ENCODE measurements around the gene CRB2. TPM values are rescaled to one million over a fixed set of nuclear protein-coding genes. Genes with fewer than 3 reads are reported as not detected.

The CRB2 gene
- total and polyA plus RNA-seq, 2 of the 13 experiments (the other 11 are each of a cell fraction or from before 2014, with no cell fraction given): 0.01 to 0.29 TPM

DNA sequence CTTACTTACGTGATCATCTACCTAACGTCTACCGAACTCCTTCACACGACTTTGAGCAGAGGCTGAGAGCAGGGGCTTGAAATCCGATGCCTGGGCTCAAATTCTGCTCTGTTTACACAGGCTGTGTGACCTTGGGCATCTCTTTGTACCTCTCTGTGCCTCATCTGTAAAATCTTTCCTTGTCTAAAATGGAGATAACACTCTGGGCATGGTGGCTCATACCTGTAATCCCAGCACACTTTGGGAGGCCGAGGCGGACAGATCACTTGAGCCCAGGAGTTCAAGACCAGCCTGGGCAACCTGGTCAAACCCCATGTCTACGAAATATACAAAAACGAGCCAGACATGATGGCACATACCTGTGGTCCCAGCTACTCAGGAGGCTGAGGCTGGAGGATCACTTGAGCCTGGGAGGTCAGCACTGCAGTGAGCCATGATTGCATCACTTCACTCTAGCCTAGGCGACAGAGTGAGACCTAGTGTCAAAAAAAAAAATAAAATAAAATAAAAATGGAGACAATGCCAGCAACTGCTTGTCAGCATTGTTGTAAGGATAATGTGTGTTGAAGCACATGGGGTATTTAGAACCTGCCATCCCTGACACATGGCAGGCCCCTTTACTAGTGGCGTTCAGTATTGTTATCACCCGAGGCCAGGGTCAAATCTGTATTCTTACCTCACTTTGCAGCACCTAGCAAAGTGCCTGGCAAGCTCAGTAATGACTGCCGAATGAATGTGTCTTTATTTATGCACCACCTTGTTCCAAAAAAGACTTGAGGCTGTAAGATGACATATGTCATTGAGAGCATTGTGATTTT lies 32.6 kb upstream of the CRB2 start (continued):
- TF ChIP-seq SP4 (CRISPR knock-in tag; IDR thresholded peaks at IDR 0.05) (no peak), ZNF256 (CRISPR knock-in tag; conservative IDR thresholded peaks at IDR 0.05) (no peak), XRCC5 (optimal IDR thresholded peaks at IDR 0.05; ENCODE audit: low read length) (no peak), MAFF (IDR thresholded peaks at IDR 0.05; ENCODE audit: low read depth, low read length) (no peak), RARG (CRISPR knock-in tag; IDR thresholded peaks at IDR 0.05; ENCODE audit: low read depth) (no peak), NFIC (IDR thresholded peaks at IDR 0.05; ENCODE audit: low read length) (no peak), ZNF772 (CRISPR knock-in tag; IDR thresholded peaks at IDR 0.05) (no peak), FOXA1 (IDR thresholded peaks at IDR 0.05) (no peak), FOXA1 (CRISPR knock-in tag; IDR thresholded peaks at IDR 0.05) (peak; percentile 72; the same call in 1 of the 2 replicates), ZSCAN25 (CRISPR knock-in tag; IDR thresholded peaks at IDR 0.05) (no peak), GTF2F1 (IDR thresholded peaks at IDR 0.05; ENCODE audit: low read length) (no peak), ZNF282 (IDR thresholded peaks at IDR 0.05; ENCODE audit: partially characterized antibody) (no peak), MYNN (CRISPR knock-in tag; IDR thresholded peaks at IDR 0.05; ENCODE audit: low read depth) (no peak), SOX13 (IDR thresholded peaks at IDR 0.05) (no peak), SOX13 (CRISPR knock-in tag; conservative IDR thresholded peaks at IDR 0.05 in 1 of 2, IDR thresholded peaks at IDR 0.05 in 1 of 2) (0 out of 4 replicates have a peak, but pooled peaks of 1 of the 2 experiments have one; percentile 17), ZNF44 (CRISPR knock-in tag; IDR thresholded peaks at IDR 0.05) (no peak), FOSL1 (CRISPR knock-in tag; IDR thresholded peaks at IDR 0.05; ENCODE audit: borderline replicate concordance) (no peak), FOXC1 (CRISPR knock-in tag; IDR thresholded peaks at IDR 0.05; ENCODE audit: borderline replicate concordance) (no peak)
- TF ChIP-seq, protein P1, sequence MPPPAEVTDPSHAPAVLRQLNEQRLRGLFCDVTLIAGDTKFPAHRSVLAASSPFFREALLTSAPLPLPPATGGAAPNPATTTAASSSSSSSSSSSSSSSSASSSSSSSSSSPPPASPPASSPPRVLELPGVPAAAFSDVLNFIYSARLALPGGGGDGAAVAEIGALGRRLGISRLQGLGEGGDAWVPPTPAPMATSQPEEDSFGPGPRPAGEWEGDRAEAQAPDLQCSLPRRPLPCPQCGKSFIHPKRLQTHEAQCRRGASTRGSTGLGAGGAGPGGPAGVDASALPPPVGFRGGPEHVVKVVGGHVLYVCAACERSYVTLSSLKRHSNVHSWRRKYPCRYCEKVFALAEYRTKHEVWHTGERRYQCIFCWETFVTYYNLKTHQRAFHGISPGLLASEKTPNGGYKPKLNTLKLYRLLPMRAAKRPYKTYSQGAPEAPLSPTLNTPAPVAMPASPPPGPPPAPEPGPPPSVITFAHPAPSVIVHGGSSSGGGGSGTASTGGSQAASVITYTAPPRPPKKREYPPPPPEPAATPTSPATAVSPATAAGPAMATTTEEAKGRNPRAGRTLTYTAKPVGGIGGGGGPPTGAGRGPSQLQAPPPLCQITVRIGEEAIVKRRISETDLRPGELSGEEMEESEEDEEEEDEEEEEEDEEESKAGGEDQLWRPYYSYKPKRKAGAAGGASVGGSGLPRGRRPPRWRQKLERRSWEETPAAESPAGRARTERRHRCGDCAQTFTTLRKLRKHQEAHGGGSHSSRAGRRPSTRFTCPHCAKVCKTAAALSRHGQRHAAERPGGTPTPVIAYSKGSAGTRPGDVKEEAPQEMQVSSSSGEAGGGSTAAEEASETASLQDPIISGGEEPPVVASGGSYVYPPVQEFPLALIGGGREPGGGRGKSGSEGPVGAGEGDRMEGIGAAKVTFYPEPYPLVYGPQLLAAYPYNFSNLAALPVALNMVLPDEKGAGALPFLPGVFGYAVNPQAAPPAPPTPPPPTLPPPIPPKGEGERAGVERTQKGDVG (CRISPR knock-in tag; IDR thresholded peaks at IDR 0.05; ENCODE audit: borderline replicate concordance): no peak
- TF ChIP-seq, protein P2, sequence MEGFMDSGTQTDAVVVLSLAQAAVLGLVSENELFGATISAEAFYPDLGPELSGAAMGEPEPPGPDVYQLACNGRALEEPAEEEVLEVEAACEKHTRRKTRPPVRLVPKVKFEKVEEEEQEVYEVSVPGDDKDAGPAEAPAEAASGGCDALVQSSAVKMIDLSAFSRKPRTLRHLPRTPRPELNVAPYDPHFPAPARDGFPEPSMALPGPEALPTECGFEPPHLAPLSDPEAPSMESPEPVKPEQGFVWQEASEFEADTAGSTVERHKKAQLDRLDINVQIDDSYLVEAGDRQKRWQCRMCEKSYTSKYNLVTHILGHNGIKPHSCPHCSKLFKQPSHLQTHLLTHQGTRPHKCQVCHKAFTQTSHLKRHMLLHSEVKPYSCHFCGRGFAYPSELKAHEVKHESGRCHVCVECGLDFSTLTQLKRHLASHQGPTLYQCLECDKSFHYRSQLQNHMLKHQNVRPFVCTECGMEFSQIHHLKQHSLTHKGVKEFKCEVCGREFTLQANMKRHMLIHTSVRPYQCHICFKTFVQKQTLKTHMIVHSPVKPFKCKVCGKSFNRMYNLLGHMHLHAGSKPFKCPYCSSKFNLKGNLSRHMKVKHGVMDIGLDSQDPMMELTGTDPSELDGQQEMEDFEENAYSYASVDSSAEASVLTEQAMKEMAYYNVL (CRISPR knock-in tag; IDR thresholded peaks at IDR 0.05; ENCODE audit: borderline replicate concordance): 0 out of 2 replicates have a peak, but pooled peaks have one; percentile 43
- TF ChIP-seq, protein P3, sequence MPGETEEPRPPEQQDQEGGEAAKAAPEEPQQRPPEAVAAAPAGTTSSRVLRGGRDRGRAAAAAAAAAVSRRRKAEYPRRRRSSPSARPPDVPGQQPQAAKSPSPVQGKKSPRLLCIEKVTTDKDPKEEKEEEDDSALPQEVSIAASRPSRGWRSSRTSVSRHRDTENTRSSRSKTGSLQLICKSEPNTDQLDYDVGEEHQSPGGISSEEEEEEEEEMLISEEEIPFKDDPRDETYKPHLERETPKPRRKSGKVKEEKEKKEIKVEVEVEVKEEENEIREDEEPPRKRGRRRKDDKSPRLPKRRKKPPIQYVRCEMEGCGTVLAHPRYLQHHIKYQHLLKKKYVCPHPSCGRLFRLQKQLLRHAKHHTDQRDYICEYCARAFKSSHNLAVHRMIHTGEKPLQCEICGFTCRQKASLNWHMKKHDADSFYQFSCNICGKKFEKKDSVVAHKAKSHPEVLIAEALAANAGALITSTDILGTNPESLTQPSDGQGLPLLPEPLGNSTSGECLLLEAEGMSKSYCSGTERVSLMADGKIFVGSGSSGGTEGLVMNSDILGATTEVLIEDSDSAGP (CRISPR knock-in tag; IDR thresholded peaks at IDR 0.05; ENCODE audit: borderline replicate concordance): no peak
- TF ChIP-seq, protein P4, sequence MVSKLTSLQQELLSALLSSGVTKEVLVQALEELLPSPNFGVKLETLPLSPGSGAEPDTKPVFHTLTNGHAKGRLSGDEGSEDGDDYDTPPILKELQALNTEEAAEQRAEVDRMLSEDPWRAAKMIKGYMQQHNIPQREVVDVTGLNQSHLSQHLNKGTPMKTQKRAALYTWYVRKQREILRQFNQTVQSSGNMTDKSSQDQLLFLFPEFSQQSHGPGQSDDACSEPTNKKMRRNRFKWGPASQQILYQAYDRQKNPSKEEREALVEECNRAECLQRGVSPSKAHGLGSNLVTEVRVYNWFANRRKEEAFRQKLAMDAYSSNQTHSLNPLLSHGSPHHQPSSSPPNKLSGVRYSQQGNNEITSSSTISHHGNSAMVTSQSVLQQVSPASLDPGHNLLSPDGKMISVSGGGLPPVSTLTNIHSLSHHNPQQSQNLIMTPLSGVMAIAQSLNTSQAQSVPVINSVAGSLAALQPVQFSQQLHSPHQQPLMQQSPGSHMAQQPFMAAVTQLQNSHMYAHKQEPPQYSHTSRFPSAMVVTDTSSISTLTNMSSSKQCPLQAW (CRISPR knock-in tag; IDR thresholded peaks at IDR 0.05): no peak
